Thyroid gland (tissue), 4 donors: ENCODE results near the gene SLC29A2.
"Not testable (repeated sequence)": the region's sequence is repeated elsewhere in the genome, so short reads cannot be mapped to it uniquely, and the experiment has no call there.

ENCODE experiments used
- CTCF ChIP-seq, 6 experiments: fragments of 200-600 bp in 3 of 6; fragments of 450-650 bp in 3 of 6; sonication (generic) in 3 of 6; IDR thresholded peaks; one replicate each; pipeline ENCODE4 v1.5.1; 2016 to 2019; ENCODE audit warnings: antibody characterized with exemption in 6 of 6, mild to moderate bottlenecking in 2 of 6, inconsistent platforms in 1 of 6, moderate library complexity in 1 of 6
- POLR2A ChIP-seq, 2 donors: fragments of 450-650 bp; IDR thresholded peaks; one replicate each; pipeline ENCODE4 v1.6.1; 2017; ENCODE audit warnings: antibody characterized with exemption in 2 of 2, mild to moderate bottlenecking in 2 of 2, moderate library complexity in 1 of 2

GRCh38 chr11:66350560-66351235 lies 20.9 kb downstream of the SLC29A2 start:
- not testable (repeated sequence) for TF ChIP-seq CTCF, POLR2A (IDR thresholded peaks at IDR 0.05)
